ENCODE results near the gene WFIKKN1. TPM values are rescaled to one million over a fixed set of nuclear protein-coding genes. Genes with fewer than 3 reads are reported as not detected.

WFIKKN1 gene, protein sequence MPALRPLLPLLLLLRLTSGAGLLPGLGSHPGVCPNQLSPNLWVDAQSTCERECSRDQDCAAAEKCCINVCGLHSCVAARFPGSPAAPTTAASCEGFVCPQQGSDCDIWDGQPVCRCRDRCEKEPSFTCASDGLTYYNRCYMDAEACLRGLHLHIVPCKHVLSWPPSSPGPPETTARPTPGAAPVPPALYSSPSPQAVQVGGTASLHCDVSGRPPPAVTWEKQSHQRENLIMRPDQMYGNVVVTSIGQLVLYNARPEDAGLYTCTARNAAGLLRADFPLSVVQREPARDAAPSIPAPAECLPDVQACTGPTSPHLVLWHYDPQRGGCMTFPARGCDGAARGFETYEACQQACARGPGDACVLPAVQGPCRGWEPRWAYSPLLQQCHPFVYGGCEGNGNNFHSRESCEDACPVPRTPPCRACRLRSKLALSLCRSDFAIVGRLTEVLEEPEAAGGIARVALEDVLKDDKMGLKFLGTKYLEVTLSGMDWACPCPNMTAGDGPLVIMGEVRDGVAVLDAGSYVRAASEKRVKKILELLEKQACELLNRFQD
- 13.1 and 14.9 TPM in 2 replicates for polyA plus RNA-seq (2013)

DNA sequence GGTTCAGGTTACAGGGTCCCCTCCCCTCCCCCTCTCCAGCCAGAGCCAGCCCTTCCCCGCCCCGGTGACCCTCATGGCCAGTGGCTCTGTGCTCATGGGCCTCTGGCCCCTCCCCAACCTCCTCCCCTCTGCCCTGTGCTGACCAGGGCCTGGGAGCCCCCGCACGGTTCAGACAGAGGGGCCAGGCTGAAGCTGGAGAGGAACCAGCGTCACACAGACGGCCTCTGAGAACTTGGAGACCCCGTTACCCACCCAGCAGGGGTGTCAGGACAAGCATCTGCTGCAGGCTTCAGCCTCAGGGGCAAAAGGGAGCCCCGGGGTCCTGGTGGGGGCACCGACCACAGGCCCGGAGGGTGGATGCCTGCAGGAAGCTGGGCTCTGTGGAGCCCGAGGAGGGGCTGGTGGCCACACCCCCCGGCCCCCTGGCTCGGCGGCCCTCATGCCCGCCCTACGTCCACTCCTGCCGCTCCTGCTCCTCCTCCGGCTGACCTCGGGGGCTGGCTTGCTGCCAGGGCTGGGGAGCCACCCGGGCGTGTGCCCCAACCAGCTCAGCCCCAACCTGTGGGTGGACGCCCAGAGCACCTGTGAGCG is at the start of gene WFIKKN1:
TSS of gene WFIKKN1 (plus strand) at position 171 of the 591 bp plus-strand sequence. CDS start at position 440, 269 bp downstream.
- Histone ChIP-seq H3K79me1 (ENCODE audit: low read length) (peaks cover 29% of the 10 kb centered on the region), H3K14ac (ENCODE audit: low read length) (peak within 1 kb of the TSS; percentile 83), H2BK120ac (ENCODE audit: insufficient read depth, low read length, poor library complexity) (peak within 1 kb of the TSS; percentile 95), H3K27me3 (ENCODE audit: insufficient read depth, low read length) (no peaks in the 10 kb centered on the region), H3K18ac (ENCODE audit: low read length) (peak within 1 kb of the TSS; percentile 93), H2BK5ac (ENCODE audit: low read depth, low read length, poor library complexity) (peak within 1 kb of the TSS; percentile 94), H3K79me2 (ENCODE audit: control insufficient read depth, insufficient read depth, low read length, poor library complexity) (peaks cover 21% of the 10 kb centered on the region), H4K12ac (ENCODE audit: low read depth, low read length) (peak within 1 kb of the TSS; percentile 68), H3K4me2 (ENCODE audit: low read length) (peak within 1 kb of the TSS; percentile 74), H3K4me3 (ENCODE audit: low read depth, low read length) (peak within 1 kb of the TSS; percentile 65), H2AFZ (ENCODE audit: insufficient read depth, low read length, poor library complexity) (peak within 1 kb of the TSS; percentile 51), H4K8ac (ENCODE audit: low read depth, low read length) (peak within 1 kb of the TSS; percentile 75), H3K4me1 (ENCODE audit: control insufficient read depth in 1 of 2, insufficient read depth in 2 of 2, low read length in 2 of 2) (peaks cover 44 to 48% of the 10 kb centered on the region in 2 experiments), H2BK12ac (ENCODE audit: low read length) (peak within 1 kb of the TSS; percentile 90), H3K9ac (ENCODE audit: low read length) (peak within 1 kb of the TSS; percentile 60), H3K9me3 (ENCODE audit: insufficient read depth, low read depth, low read length) (peaks cover 3% of the 10 kb centered on the region), H2AK5ac (ENCODE audit: low read length) (peak within 1 kb of the TSS; percentile 98), H4K91ac (ENCODE audit: low read depth, low read length) (peak within 1 kb of the TSS; percentile 99), H3K27ac (ENCODE audit: low read depth, low read length) (peak within 1 kb of the TSS; percentile 99), H3K4ac (ENCODE audit: low read depth, low read length) (peak within 1 kb of the TSS; percentile 85), H3K36me3 (ENCODE audit: control insufficient read depth in 1 of 2, insufficient read depth in 2 of 2, low read length in 2 of 2) (peaks cover 52 to 58% of the 10 kb centered on the region in 2 experiments), H3K23ac (ENCODE audit: low read length) (no peak within 1 kb of the TSS)
- no CpG with 5 or more reads among the region's 23 CpGs for WGBS (ENCODE audit: extremely low coverage, insufficient coverage, insufficient read length)
- no peak for DNase-seq

DNA sequence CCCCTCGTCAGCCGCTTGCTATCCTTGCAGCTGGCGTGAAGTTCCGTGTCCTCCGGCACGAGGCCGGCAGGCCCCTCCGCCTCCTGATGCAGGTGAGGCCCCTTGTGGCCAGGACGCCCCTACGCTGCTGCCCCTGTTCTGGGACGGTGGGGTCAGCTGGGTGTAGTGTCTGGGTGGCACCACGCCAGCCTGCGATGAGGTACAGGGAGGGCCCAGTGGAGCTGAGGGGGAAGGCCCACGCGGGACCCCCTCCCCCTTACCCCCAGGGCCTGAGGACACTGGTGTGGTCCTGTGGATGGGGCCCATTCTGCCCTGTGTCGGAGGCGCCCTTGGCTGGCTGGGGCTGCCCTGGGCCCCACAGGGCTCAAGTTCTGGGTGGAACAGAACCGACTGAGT is 48.6 kb upstream of the WFIKKN1 start:
- Histone ChIP-seq H3K4me3 (ENCODE audit: low read depth, low read length) (no peak overlapping the region), H3K9me3 (ENCODE audit: insufficient read depth, low read depth, low read length) (peaks cover 8% of the 10 kb centered on the region), H3K4me1 (ENCODE audit: control insufficient read depth in 1 of 2, insufficient read depth in 2 of 2, low read length in 2 of 2) (no peaks in the 10 kb centered on the region), H3K79me2 (ENCODE audit: control insufficient read depth, insufficient read depth, low read length, poor library complexity) (no peaks in the 10 kb centered on the region), H3K9ac (ENCODE audit: low read length) (no peak overlapping the region), H3K14ac (ENCODE audit: low read length) (no peak overlapping the region), H2BK120ac (ENCODE audit: insufficient read depth, low read length, poor library complexity) (no peak overlapping the region), H2AFZ (ENCODE audit: insufficient read depth, low read length, poor library complexity) (no peak overlapping the region), H4K12ac (ENCODE audit: low read depth, low read length) (no peak overlapping the region), H4K91ac (ENCODE audit: low read depth, low read length) (no peak overlapping the region), H2BK12ac (ENCODE audit: low read length) (no peak overlapping the region), H3K4me2 (ENCODE audit: low read length) (no peak overlapping the region), H3K36me3 (ENCODE audit: control insufficient read depth in 1 of 2, insufficient read depth in 2 of 2, low read length in 2 of 2) (peaks cover 11 to 19% of the 10 kb centered on the region in 2 experiments), H3K4ac (ENCODE audit: low read depth, low read length) (no peak overlapping the region), H3K18ac (ENCODE audit: low read length) (no peak overlapping the region), H3K27me3 (ENCODE audit: insufficient read depth, low read length) (no peaks in the 10 kb centered on the region), H2BK5ac (ENCODE audit: low read depth, low read length, poor library complexity) (no peak overlapping the region), H4K8ac (ENCODE audit: low read depth, low read length) (no peak overlapping the region), H3K27ac (ENCODE audit: low read depth, low read length) (no peak overlapping the region), H2AK5ac (ENCODE audit: low read length) (no peak overlapping the region), H3K23ac (ENCODE audit: low read length) (no peak overlapping the region), H3K79me1 (ENCODE audit: low read length) (no peaks in the 10 kb centered on the region)
- no CpG with 5 or more reads among the region's 18 CpGs for WGBS (ENCODE audit: extremely low coverage, insufficient coverage, insufficient read length)
- no peak for DNase-seq

DNA sequence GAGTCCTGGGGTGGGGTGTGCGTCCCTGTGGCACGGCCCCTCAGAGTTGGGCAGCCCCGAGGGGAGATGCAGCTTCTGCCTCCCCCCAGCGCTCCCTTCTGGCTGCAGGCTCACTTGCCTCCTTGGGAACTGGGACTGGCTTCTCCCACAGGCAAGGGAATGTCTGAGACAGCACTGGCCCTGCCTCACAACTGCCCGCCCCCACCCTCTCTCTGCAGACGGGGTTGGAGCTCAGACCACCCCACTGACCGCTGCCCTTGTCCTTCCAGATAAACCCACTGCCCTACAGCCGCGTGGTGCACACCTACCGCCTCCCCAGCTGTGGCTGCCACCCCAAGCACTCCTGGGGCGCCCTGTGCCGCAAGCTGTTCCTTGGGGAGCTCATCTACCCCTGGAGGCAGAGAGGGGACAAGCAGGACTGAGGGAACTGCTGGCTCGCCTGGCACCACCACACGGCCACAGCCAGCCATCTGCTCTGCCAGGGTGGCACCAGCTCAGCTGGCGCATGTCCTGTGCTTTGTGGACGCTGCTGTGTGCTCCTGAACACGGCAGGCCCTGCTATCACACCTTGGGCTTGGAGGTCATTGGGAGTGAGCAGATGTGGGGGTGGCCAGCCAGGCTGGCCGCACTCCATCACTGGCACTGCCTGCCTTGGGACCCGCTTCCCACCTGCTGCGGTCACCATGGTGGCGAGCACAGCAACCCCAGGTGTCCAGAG is 48.0 kb upstream of the WFIKKN1 start:
- Histone ChIP-seq H3K9me3 (ENCODE audit: insufficient read depth, low read depth, low read length) (peaks cover 8% of the 10 kb centered on the region), H4K8ac (ENCODE audit: low read depth, low read length) (no peak overlapping the region), H2AK5ac (ENCODE audit: low read length) (no peak overlapping the region), H3K18ac (ENCODE audit: low read length) (no peak overlapping the region), H4K12ac (ENCODE audit: low read depth, low read length) (no peak overlapping the region), H4K91ac (ENCODE audit: low read depth, low read length) (no peak overlapping the region), H3K23ac (ENCODE audit: low read length) (no peak overlapping the region), H2AFZ (ENCODE audit: insufficient read depth, low read length, poor library complexity) (no peak overlapping the region), H3K27ac (ENCODE audit: low read depth, low read length) (no peak overlapping the region), H3K4me2 (ENCODE audit: low read length) (no peak overlapping the region), H2BK5ac (ENCODE audit: low read depth, low read length, poor library complexity) (no peak overlapping the region), H3K36me3 (ENCODE audit: control insufficient read depth in 1 of 2, insufficient read depth in 2 of 2, low read length in 2 of 2) (peaks cover 11 to 17% of the 10 kb centered on the region in 2 experiments), H3K27me3 (ENCODE audit: insufficient read depth, low read length) (no peaks in the 10 kb centered on the region), H2BK12ac (ENCODE audit: low read length) (no peak overlapping the region), H3K79me1 (ENCODE audit: low read length) (no peaks in the 10 kb centered on the region), H3K4me1 (ENCODE audit: control insufficient read depth in 1 of 2, insufficient read depth in 2 of 2, low read length in 2 of 2) (peaks cover 0 to under 1% of the 10 kb centered on the region in 2 experiments), H2BK120ac (ENCODE audit: insufficient read depth, low read length, poor library complexity) (no peak overlapping the region), H3K14ac (ENCODE audit: low read length) (no peak overlapping the region), H3K4ac (ENCODE audit: low read depth, low read length) (no peak overlapping the region), H3K9ac (ENCODE audit: low read length) (no peak overlapping the region), H3K79me2 (ENCODE audit: control insufficient read depth, insufficient read depth, low read length, poor library complexity) (no peaks in the 10 kb centered on the region), H3K4me3 (ENCODE audit: low read depth, low read length) (no peak overlapping the region)
- no CpG with 5 or more reads among the region's 21 CpGs for WGBS (ENCODE audit: extremely low coverage, insufficient coverage, insufficient read length)
- DNase-seq = no peak

DNA sequence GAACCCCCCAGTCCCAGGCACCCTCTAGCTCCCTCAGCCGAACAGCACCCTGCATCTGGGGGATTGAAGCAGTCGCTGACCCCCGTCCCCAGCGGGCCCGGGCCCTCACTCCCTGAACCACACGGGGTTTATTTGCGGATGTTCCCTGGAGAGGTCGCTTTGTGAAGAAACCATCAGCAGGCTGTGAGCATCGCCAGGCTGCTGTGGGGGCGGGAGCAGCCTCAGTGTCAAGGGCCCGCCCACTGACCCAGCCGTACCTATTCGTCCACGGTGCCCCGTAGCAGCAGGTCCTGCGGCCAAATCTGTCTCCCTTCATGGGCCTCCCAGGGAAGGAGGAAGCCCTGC is 47.3 kb upstream of the WFIKKN1 start:
- no peak overlapping the region for H4K91ac ChIP-seq (ENCODE audit: low read depth, low read length)
- WGBS (ENCODE audit: extremely low coverage, insufficient coverage, insufficient read length) = no CpG with 5 or more reads among the region's 16 CpGs
- peaks cover 7% of the 10 kb centered on the region for H3K9me3 ChIP-seq (ENCODE audit: insufficient read depth, low read depth, low read length)
- no peak overlapping the region for H3K9ac ChIP-seq (ENCODE audit: low read length)
- H3K23ac ChIP-seq (ENCODE audit: low read length) = no peak overlapping the region
- H2AK5ac ChIP-seq (ENCODE audit: low read length) = no peak overlapping the region
- no peak overlapping the region for H2BK120ac ChIP-seq (ENCODE audit: insufficient read depth, low read length, poor library complexity)
- no peak overlapping the region for H3K27ac ChIP-seq (ENCODE audit: low read depth, low read length)
- no peaks in the 10 kb centered on the region for H3K27me3 ChIP-seq (ENCODE audit: insufficient read depth, low read length)
- H3K18ac ChIP-seq (ENCODE audit: low read length) = no peak overlapping the region
- no peak overlapping the region for H3K4ac ChIP-seq (ENCODE audit: low read depth, low read length)
- peaks cover 5 to 6% of the 10 kb centered on the region in 2 experiments for H3K4me1 ChIP-seq (ENCODE audit: control insufficient read depth in 1 of 2, insufficient read depth in 2 of 2, low read length in 2 of 2)
- no peak for DNase-seq
- H3K36me3 ChIP-seq (ENCODE audit: control insufficient read depth in 1 of 2, insufficient read depth in 2 of 2, low read length in 2 of 2) = peaks cover 11 to 18% of the 10 kb centered on the region in 2 experiments
- no peak overlapping the region for H3K14ac ChIP-seq (ENCODE audit: low read length)
- H3K79me1 ChIP-seq (ENCODE audit: low read length) = peaks cover 4% of the 10 kb centered on the region
- H2BK12ac ChIP-seq (ENCODE audit: low read length) = no peak overlapping the region
- H4K12ac ChIP-seq (ENCODE audit: low read depth, low read length) = no peak overlapping the region
- H2BK5ac ChIP-seq (ENCODE audit: low read depth, low read length, poor library complexity) = no peak overlapping the region
- peaks cover 5% of the 10 kb centered on the region for H3K79me2 ChIP-seq (ENCODE audit: control insufficient read depth, insufficient read depth, low read length, poor library complexity)
- no peak overlapping the region for H3K4me2 ChIP-seq (ENCODE audit: low read length)
- H4K8ac ChIP-seq (ENCODE audit: low read depth, low read length) = no peak overlapping the region
- no peak overlapping the region for H3K4me3 ChIP-seq (ENCODE audit: low read depth, low read length)
- H2AFZ ChIP-seq (ENCODE audit: insufficient read depth, low read length, poor library complexity) = no peak overlapping the region
